ENCODE measurements around the gene RBM33.

The RBM33 gene

DNA sequence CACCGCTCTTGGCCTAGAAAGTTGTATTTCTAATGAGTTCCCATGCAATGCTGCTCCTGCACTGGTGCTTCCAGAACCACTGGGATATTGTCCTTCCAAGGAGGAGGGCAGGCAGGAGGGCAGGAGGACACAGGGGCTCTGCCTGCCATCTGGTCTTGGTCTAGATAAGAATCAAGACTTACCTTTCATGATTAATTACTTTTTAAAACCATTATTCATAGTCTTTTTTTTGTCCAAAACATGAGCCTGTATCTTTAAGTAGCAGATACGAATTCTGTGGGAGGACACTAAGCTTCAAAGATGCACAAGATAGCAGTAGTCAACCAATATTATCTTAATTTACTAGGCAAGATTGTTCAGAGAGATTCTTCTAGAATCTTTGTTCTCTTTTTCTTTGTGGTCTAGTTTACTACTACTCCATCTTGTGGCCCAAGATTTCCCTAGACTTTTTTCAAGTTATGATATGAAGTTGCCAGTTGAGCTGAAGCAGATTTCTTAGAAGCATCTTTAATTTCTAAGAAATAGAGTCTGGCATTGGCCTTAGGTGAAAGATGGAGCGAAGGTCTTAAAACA lies 57.6 kb downstream of the RBM33 start:
- no peak for DNase-seq (ENCODE audit: low spot score)
- TF ChIP-seq, protein P1, sequence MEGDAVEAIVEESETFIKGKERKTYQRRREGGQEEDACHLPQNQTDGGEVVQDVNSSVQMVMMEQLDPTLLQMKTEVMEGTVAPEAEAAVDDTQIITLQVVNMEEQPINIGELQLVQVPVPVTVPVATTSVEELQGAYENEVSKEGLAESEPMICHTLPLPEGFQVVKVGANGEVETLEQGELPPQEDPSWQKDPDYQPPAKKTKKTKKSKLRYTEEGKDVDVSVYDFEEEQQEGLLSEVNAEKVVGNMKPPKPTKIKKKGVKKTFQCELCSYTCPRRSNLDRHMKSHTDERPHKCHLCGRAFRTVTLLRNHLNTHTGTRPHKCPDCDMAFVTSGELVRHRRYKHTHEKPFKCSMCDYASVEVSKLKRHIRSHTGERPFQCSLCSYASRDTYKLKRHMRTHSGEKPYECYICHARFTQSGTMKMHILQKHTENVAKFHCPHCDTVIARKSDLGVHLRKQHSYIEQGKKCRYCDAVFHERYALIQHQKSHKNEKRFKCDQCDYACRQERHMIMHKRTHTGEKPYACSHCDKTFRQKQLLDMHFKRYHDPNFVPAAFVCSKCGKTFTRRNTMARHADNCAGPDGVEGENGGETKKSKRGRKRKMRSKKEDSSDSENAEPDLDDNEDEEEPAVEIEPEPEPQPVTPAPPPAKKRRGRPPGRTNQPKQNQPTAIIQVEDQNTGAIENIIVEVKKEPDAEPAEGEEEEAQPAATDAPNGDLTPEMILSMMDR (IDR thresholded peaks at IDR 0.05; ENCODE audit: extremely low read depth, missing control alignments): no peak

DNA sequence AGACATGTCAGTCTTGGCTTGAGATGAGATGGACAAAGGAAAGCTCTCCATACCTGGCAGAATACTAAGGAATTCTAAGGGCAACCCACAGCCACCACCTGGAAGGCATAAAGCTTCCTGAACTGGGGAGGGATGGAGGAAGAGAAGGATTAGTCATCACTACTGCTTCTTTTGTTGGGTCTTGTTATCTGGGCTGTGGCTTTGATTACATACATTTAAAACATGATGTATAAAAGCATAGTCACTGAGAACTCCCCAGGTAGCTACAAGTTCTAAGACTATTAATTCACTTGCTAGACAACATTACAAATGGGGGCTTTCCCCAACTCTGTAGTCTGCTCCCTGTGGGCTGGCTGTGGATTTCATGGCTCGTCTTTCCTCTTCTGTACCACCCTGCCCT lies 58.2 kb downstream of the RBM33 start:
- no peak for DNase-seq (ENCODE audit: low spot score)
- TF ChIP-seq, protein P1 (IDR thresholded peaks at IDR 0.05; ENCODE audit: extremely low read depth, missing control alignments): no peak

DNA sequence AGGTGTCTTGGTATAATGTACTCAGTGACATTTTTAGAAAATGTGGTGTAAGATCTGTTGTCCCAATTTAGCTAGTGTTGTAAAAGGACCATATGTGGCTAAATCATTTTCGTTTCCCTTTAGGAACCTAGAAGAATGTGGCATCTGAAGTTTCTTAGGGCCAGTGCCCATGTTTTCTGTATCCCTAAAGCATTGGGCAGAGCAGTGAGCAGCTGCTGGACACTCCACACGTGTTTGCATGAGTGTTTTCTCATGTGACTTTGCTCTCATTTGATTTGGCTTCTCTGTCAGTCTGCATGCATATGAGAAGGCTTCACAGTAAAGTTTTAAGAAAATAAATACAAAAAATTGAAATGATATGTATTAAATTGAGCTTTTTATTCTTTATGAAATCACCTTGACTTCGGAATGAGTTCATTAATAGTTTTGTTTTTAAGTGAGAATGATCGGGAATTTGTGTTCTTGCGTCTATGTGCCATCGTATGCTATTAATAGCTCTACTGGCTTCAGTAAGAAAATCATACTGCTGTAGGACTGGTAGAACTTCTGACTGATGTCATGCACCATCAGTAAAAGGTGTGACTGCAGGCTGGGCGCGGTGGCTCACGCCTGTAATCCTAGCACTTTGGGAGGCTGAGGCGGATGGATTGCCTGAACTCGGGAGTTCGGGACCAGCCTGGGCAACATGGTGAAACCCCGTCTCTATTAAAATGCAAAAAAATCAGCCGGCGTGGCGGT lies 61.3 kb downstream of the RBM33 start:
- TF ChIP-seq, protein P1 (IDR thresholded peaks at IDR 0.05; ENCODE audit: extremely low read depth, missing control alignments): no peak
- no peak for DNase-seq (ENCODE audit: low spot score)

DNA sequence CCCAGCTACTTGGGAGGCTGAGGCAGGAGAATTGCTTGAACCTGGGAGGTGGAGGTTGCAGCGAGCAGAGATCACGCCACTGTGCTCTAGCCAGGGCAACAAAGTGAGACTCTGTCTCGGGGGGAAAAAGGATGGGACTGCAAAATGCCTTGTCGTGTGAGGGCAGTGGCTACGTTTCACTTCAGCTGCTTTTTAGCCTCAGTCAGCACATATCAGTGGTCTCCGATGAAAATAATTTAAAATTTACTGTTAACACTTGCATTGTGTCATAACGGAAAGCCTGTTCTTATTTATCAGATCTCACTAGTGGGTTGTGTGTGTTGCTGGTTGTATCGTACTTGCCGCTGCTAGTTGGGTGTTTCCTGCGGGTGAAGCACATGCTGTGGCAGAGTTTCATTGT lies 61.9 kb downstream of the RBM33 start:
- no peak for DNase-seq (ENCODE audit: low spot score)
- TF ChIP-seq, protein P1 (IDR thresholded peaks at IDR 0.05; ENCODE audit: extremely low read depth, missing control alignments): no peak

DNA sequence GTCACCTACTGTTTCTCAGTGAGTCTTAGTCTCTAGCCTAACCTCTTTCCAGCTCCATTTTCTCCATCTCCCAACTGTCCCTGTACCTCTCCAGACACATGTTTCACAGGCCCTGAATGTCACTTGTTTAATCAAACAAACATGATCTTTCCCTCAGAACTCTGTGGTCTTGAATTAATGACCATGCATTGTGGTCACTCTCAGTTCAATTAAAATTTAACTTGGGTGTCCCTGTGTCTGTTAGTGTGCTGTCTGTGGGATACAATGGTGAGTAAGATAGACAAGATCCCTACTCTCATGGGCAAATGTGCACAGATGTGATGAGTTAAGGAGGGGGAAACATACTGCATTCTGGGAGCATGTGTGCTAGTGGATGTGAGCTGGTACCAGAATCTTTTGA lies 65.0 kb downstream of the RBM33 start:
- TF ChIP-seq, protein P1 (IDR thresholded peaks at IDR 0.05; ENCODE audit: extremely low read depth, missing control alignments): no peak
- DNase-seq (ENCODE audit: low spot score): no peak

DNA sequence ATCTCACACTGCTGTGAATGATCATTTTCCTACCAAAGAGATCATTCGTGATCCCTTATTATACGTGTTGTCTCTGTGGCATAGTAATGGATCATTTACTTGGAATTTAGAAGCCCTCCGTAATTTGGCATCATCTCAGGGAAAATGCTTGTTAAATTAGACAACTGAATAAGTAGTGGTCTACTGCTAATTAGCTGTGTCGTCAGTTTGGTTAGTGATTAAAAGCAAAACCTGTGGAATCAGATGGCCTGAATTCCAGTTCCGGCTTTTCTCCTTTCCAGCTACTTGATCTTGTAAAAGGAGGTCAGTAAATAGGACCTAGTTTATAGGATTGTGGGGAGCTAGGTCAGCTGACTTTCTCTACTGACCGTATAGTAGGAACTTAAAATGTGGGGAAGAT lies 65.6 kb downstream of the RBM33 start:
- TF ChIP-seq, protein P1 (IDR thresholded peaks at IDR 0.05; ENCODE audit: extremely low read depth, missing control alignments): no peak
- DNase-seq (ENCODE audit: low spot score): no peak

DNA sequence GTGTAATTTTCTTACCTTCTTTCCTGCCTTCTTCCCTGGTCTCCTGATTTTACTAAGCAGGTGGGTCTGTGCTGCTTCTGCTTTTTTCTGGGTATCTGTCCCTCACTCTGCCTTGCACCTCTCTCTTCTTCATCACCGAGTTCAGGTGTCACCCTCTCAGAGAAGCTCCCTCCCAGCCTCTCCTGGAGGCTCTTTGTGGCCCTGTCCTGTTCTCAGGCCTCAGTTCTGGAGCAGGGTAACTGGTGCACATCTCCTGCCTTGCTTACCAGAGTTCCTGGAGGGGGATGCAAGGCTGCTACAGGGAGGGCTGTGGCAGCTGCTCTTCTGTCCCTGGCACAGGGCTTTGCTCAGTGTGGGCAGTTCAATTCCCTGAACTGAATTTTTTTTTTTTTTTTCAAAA lies 66.1 kb downstream of the RBM33 start:
- DNase-seq (ENCODE audit: low spot score): no peak
- TF ChIP-seq, protein P1 (IDR thresholded peaks at IDR 0.05; ENCODE audit: extremely low read depth, missing control alignments): no peak
